Kidney epithelial cell (primary cell): Measurements from ENCODE around the gene SLC23A3. TPM values are rescaled to one million over a fixed set of nuclear protein-coding genes. Genes with fewer than 3 reads are reported as not detected.
A peak's percentile ranks its signal among the peaks of the same experiment; 100 is the strongest.

ENCODE experiments used
- DNase-seq: peaks from one replicate; pipeline ENCODE4 v3.0.0-alpha.2; 2010; ENCODE audit warnings: low read depth
- H3K27me3 ChIP-seq: 2 replicates; pipeline ENCODE4 v1.6.0; 2011; ENCODE audit warnings: low read length; ENCODE audit not compliant: control insufficient read depth, insufficient read depth
- H3K36me3 ChIP-seq: 2 replicates; pipeline ENCODE4 v1.5.1; 2011; ENCODE audit warnings: low read length; ENCODE audit not compliant: control insufficient read depth, insufficient read depth
- H3K4me3 ChIP-seq: 2 replicates; pipeline ENCODE4 v1.5.1; 2011; ENCODE audit warnings: low read depth, mild to moderate bottlenecking, control low read depth, low read length
- total RNA-seq: library from RNA; depleted of rRNA; stranded (reverse); fragments of >200 nt; gene quantifications from 2 replicates; pipeline ENCODE4 v1.2.3, GENCODE V29; 2015
- TF ChIP-seq, protein P1 (sequence below): IDR thresholded peaks from 2 replicates; pipeline ENCODE4 v1.5.1; 2011; ENCODE audit warnings: mild to moderate bottlenecking, moderate library complexity, low read length, control low read depth, inconsistent platforms; ENCODE audit not compliant: insufficient read depth, poor library complexity, severe bottlenecking

Gene SLC23A3
- total RNA-seq, 1 donor from 2014 or later: 0.84 TPM

DNA sequence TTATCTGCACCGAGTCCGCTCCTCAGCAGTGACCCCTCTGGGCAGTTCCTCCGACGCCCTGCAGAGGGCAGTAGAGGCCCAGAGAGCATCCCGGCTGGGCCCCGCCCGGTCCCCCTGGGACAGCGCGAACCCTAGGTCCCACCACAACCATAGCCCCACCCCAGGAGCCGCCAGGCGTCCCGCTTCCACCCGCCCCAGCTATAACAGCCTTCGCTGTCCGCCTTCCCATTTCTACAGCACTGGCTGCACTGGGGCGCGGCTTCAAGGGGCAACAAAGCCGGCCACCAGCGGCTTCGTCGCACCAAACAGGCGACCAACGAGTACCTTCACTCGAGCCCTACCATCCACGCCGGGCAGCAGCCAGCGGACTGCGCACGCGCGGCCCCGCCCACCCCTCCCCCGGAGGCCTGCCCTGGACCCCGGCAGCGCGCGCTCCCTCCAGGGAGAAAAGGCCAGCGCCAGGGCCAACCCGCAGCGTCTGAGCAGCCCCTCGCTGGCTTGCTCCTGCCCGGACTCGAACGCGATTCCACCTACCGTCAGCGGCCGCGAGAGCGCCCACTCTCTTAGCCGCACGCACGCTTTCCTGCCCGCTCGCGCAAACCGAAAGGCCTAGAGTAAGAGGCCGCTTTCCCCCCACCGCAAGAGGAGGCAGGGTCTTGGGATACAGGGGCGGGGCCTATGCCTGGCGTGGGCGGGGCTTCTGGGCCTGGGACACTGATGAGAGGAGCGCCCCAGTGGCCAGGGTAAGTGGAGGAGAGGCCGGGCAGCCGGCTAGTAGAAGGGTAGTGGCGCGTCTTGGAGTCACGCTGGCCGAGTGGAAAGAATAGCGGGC is 9.4 kb downstream of the SLC23A3 start, which contains the start of gene NHEJ1:
NHEJ1 (minus strand) TSS at position 630 of the 832 bp plus-strand sequence. CDS start 2,453 bp downstream, outside the sequence.
- peak; percentile 59 for DNase-seq

DNA sequence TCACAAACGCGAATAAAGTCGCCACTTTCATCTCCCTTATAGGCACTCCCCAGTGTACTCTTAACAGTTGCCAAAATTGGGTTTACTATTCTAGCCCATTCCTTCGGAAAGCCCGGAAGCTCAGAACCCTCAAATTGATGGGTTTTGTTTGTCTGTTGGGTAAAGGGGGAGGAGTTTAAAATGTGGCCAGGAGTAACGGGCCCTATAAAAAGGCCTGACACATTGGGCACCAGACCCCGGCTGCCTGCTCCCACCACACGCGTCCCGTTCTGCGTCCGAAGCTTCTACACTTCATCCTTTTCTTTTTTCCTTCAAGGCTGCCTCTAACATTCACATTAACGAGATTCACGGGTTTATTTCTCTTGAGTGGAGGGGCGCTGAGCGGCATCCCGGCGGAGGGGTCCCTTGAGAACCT is 10.1 kb downstream of the SLC23A3 start:
- DNase-seq: no peak
- H3K27me3 ChIP-seq: no peaks in the 10 kb centered on the region
- peak overlapping the region; percentile 82 for H3K4me3 ChIP-seq
- TF ChIP-seq, protein P1, sequence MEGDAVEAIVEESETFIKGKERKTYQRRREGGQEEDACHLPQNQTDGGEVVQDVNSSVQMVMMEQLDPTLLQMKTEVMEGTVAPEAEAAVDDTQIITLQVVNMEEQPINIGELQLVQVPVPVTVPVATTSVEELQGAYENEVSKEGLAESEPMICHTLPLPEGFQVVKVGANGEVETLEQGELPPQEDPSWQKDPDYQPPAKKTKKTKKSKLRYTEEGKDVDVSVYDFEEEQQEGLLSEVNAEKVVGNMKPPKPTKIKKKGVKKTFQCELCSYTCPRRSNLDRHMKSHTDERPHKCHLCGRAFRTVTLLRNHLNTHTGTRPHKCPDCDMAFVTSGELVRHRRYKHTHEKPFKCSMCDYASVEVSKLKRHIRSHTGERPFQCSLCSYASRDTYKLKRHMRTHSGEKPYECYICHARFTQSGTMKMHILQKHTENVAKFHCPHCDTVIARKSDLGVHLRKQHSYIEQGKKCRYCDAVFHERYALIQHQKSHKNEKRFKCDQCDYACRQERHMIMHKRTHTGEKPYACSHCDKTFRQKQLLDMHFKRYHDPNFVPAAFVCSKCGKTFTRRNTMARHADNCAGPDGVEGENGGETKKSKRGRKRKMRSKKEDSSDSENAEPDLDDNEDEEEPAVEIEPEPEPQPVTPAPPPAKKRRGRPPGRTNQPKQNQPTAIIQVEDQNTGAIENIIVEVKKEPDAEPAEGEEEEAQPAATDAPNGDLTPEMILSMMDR: no peak
- H3K36me3 ChIP-seq: no peaks in the 10 kb centered on the region

More for the DNA sequence above, 9.4 kb downstream of the SLC23A3 start, which contains the start of gene NHEJ1:
- Histone ChIP-seq H3K27me3 (no peaks in the 10 kb centered on the region), H3K36me3 (no peaks in the 10 kb centered on the region), H3K4me3 (peak within 1 kb of the TSS; percentile 82)
- TF ChIP-seq, protein P1: peak; percentile 98

DNA sequence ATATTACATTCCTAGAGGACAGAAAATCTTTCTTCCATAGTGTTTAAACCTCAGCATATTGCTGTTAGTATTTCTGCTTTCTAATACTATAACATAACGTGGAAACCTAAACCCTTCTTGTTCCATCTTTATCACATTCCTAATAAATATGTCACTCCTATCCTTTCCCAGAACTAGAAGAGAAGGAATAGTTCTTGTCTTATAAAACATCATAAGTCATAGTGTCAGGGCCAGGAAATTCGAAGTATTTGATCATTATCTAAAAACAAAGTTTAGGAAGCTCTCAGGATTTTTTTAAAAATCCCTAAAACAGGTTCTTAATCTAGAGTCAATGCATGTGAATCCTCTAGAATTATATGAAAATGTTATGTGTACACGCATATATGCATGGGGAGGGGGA is 11.2 kb downstream of the SLC23A3 start:
- TF ChIP-seq, protein P1: no peak
- no peak for DNase-seq
- no peaks in the 10 kb centered on the region for H3K36me3 ChIP-seq
- no peak overlapping the region for H3K4me3 ChIP-seq
- no peaks in the 10 kb centered on the region for H3K27me3 ChIP-seq

DNA sequence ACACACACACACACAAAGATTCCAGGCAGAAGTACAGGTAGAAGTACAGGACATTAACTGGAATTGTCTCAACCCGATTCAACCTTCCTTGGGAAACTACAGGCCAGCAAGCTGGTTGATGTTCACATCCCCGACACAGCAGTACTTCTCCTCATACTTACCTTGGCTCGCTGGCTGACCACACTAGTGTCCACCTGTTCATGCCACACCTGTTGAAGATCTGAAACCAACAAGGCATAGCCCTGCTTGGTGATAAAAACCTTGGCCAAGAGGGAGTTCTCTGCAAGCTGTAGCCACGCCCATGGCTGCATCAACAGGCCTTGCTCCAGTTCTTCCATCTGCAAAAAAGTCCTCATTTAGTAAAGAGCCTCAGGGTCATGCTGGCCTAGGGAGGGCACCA is 11.8 kb downstream of the SLC23A3 start:
- Histone ChIP-seq H3K4me3 (no peak overlapping the region), H3K27me3 (no peaks in the 10 kb centered on the region), H3K36me3 (no peaks in the 10 kb centered on the region)
- no peak for DNase-seq
- TF ChIP-seq, protein P1: no peak

DNA sequence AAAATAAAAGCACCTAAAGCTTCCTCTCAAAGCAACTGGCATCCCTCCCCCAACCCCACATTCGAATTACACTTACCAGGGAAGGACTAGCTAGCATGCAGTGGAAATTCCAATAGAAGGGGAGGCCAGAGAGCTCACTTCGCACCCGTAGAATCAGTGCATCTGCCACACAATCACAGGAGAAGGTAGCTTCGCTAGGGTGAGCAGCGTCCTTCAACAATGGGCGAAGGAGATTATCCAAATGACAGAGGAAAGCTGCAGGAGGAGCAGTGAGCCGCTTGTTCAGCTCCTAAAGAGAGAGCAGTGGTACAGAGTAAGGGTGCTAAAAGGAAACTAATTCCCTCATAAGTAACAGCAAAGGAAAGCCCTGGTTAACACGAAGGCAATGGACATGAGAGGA is 12.4 kb downstream of the SLC23A3 start:
- TF ChIP-seq, protein P1: no peak
- H3K4me3 ChIP-seq: no peak overlapping the region
- H3K36me3 ChIP-seq: no peaks in the 10 kb centered on the region
- H3K27me3 ChIP-seq: no peaks in the 10 kb centered on the region
- DNase-seq: no peak

DNA sequence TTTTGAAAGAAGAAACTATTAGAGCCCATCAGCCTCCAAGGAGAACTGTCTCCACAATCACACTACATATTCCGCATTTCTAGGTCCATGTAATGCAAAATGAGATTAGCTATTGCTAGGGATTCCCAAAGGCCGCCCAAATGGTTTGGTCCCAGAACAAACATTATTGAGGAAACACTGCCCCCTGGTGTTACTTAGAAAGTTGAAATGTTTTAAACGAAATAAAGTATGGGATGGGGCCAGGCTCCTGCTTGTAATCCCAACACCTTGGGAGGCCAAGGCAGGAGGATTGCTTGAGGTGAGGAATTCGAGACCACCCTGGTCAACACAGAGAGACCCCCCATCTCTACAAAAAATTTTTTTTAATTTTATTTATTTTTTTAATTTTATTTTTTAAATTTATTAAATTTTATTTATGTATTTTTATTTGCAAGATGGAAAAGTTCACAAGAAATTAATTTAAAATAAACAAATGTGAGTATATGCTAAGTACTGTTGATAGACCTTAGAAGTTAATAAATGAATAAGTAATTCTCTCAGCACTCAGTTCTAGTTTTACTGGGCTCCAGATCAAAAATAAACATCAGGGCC is 14.7 kb downstream of the SLC23A3 start:
- no peaks in the 10 kb centered on the region for H3K36me3 ChIP-seq
- H3K4me3 ChIP-seq: no peak overlapping the region
- no peak for DNase-seq
- TF ChIP-seq, protein P1: peak; percentile 39
- H3K27me3 ChIP-seq: no peaks in the 10 kb centered on the region
